D721Med (cell line): ENCODE results near the gene CRNKL1.

Source experiments
- DNase-seq: peaks from one replicate; pipeline ENCODE4 v3.0.0; 2011; ENCODE audit warnings: low spot score; ENCODE audit not compliant: insufficient read length
- FAIRE-seq: peaks from 2 replicates; lab custom pipeline; 2011; peaks lifted over from hg19 to GRCh38; lab: Jason Lieb, UNC
- TF ChIP-seq, protein P1 (sequence below): IDR thresholded peaks from 2 replicates; pipeline ENCODE4 v1.5.1; 2012; ENCODE audit warnings: mild to moderate bottlenecking, control low read depth; ENCODE audit not compliant: insufficient read depth; ENCODE audit errors: missing control alignments

CRNKL1 gene

DNA sequence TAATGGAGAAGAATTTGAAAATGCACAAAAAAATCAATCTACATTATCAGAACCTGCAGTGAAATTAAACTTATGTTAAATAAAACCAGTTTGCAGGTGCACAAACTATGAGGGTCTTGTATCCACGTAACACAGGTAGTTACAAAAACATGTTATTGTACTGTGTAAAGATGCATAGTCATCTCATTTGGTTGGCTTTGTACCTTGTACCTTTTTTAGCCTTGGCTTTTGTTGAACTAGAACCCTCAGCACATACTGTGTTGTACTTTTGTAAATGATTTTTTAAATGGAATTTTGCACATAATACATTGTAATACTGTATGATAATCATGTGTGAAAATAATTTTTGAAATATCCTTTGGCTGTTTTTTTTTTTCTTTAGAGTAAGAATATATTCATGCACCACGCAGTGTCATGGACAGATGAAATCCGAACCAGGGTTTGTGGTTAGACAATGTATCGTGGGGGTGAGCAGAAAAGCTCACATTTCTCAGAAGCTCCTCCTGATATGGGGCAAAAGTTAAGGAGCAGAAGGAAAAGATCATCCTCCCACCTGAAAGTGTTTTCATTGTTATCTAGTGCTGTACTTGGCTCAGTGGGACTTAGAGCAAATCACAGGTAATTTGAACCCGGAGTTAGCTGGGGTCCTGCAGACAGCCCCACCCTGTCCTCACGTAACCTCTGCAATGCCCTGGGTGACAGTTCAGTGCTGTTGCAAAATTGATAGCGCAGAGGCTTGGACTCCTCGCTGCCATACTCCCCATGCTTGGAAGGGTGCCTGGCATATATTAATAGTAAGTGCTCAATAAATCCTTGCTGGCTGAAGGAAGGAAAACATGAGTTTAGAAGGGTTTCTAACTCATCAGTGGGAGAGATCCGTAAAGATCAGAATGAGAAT lies 49.9 kb downstream of the CRNKL1 start:
- FAIRE-seq, result no peak
- TF ChIP-seq, protein P1, sequence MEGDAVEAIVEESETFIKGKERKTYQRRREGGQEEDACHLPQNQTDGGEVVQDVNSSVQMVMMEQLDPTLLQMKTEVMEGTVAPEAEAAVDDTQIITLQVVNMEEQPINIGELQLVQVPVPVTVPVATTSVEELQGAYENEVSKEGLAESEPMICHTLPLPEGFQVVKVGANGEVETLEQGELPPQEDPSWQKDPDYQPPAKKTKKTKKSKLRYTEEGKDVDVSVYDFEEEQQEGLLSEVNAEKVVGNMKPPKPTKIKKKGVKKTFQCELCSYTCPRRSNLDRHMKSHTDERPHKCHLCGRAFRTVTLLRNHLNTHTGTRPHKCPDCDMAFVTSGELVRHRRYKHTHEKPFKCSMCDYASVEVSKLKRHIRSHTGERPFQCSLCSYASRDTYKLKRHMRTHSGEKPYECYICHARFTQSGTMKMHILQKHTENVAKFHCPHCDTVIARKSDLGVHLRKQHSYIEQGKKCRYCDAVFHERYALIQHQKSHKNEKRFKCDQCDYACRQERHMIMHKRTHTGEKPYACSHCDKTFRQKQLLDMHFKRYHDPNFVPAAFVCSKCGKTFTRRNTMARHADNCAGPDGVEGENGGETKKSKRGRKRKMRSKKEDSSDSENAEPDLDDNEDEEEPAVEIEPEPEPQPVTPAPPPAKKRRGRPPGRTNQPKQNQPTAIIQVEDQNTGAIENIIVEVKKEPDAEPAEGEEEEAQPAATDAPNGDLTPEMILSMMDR, result no peak
- DNase-seq, result no peak

DNA sequence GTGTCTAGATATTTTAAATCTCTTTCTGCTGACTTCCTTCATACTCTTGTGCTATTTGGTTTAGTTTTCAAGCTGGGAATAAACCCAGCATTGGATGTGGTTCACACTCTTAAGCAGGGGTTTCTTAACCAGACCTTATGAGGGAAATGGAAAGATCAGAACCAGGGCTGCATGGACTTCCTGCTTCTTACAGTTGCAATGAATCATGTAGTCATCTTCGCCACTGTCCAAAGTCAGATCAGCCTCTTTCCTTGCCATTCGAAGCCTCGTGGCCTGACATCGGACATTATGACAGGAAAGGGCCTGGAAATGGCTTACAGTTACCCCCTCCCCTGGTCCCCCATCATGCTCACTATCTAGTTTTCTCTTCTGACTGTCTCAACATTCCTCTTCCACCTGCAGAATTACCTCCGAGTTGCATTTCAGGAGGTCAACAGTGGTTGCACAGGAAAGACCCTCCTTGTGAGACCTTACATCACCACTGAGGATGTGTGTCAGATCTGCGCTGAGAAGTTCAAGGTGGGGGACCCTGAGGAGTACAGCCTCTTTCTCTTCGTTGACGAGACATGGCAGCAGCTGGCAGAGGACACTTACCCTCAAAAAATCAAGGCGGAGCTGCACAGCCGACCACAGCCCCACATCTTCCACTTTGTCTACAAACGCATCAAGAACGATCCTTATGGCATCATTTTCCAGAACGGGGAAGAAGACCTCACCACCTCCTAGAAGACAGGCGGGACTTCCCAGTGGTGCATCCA lies 51.9 kb downstream of the CRNKL1 start:
- DNase-seq (no peak), FAIRE-seq (no peak)
- TF ChIP-seq, protein P1, result no peak

DNA sequence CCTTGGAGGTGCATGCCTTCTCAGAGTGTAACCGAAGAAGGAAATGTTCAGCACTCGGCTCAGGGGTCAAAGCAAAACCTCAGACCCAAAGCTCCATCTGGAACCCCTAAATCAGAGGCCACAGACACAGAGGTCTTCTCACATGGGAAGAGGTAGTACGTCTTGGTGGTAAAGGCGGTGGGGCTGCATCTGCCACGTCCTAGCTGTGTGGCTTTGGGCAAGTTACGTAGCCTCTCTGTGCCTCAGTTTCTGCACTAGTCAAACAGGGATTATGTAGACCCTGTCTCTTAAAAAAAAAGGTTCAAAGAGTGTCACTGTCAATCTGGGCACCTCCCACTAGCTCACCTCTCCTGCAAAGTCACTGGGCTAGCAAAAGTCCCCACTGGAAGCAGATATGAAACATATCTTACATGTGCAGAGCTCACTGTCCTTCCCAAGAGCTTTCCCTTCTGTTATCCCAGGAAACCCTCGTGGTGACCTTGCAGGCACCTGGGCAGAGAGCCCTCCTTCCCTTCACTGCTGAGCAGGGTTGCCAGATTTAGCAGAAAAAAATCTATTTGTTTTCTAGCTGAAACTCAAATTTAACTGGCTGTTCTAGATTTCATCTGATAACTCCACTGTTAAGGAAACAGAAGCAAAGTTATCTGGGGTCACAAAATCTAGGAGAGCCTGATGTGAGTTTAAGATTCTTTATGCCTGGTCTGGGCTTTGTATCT lies 53.1 kb downstream of the CRNKL1 start:
- TF ChIP-seq, protein P1, result no peak
- no peak for FAIRE-seq
- no peak for DNase-seq

DNA sequence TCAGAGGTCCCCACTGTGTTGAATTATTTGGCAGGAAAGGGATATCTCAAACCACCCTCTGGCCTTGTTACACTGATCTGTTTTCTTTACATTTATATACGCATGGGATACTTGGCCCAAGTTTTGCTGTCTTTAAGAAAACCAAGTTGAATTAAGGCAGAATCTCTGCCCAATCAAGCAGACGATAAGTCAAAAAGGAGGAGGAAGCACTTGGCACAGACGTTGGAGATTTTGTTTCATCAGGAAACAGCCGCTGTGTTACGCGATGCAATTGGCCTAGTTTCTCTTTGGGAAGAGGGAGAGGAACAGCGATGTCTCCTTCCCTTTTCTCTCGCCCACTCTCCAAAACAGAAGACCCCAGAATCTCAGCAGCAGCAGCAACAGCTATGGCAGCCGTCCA lies 55.3 kb downstream of the CRNKL1 start:
- no peak for FAIRE-seq
- TF ChIP-seq, protein P1, result no peak

DNA sequence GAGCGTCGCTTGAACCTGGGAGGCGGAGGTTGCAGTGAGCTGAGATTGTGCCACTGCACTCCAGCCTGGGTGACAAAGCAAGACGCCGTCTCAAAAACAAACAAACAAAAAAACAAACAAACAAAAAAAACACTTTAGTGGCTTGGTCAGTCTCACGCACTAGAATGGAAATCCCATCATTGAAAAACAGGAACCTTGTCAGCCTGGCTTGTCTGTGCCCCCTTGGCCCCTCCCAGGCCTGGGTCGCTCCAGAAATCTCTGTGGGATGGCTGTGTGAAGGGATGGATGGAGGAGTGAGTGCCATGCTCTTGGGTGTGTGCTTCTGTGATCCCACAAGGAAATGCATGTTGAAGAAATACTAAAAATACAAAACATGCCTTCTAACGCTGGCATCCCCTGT lies 56.0 kb downstream of the CRNKL1 start:
- TF ChIP-seq, protein P1, result no peak
- no peak for FAIRE-seq
- DNase-seq, result no peak

More for the DNA sequence above, 55.3 kb downstream of the CRNKL1 start:
- no peak for DNase-seq

DNA sequence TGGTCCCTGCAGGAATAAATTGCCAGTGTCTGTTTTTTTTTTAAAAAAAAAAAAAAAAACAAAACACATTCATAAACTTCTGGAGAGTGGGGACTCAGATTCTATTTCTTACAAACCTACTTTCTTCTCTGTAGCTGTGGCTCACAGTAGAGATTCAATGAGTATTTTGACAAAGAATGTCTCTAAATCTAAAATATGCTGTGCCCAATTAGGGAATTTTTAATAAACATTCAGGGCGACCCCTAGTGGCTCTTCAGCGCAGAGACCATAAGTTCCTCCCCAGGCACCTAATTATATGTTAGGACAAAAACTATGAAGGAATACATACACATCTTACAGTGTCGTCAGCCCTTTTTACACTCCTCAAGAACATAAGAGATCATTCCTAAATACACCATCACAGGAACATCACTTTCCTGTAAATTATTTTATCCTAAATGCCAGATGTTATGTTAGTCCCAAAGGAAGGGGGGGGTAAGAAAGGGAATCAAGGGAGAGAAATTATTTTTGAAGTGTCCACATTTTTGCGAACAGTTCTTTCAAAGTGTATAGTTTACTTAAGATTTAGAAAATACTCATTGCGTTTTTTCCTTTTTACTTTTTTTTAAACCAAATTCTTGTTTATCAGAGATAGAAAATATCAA lies 56.9 kb downstream of the CRNKL1 start:
- no peak for DNase-seq
- FAIRE-seq, result no peak

More for the DNA sequence above, 56.9 kb downstream of the CRNKL1 start:
- TF ChIP-seq, protein P1, result peak; percentile 86
